GM18868 (cell line): ENCODE data around the gene LAMA3.

ENCODE experiments used
- ATAC-seq: cut with Tn5 transposase; IDR thresholded peaks from one replicate; pipeline ENCODE4 v1.9.1; 2021; ENCODE audit warnings: mild to moderate bottlenecking, moderate library complexity; ENCODE audit not compliant: unreplicated experiment

The LAMA3 gene

GRCh38 chr18:23689031-23689615, at the start of gene LAMA3:
Gene LAMA3 (plus strand): TSS chr18:23689453. CDS start chr18:23689684, 231 bp downstream.
- ATAC-seq = no peak

GRCh38 chr18:23640052-23640451, 49.2 kb upstream of the LAMA3 start:
- no peak for ATAC-seq

GRCh38 chr18:23641143-23641720, 48.0 kb upstream of the LAMA3 start:
- no peak for ATAC-seq

GRCh38 chr18:23641937-23642666, 47.2 kb upstream of the LAMA3 start:
- ATAC-seq = no peak

- ATAC-seq = no peak
Measured at GRCh38 chr18:23643815-23644490, 45.3 kb upstream of the LAMA3 start.

GRCh38 chr18:23645568-23646175, 43.6 kb upstream of the LAMA3 start:
- no peak for ATAC-seq

- no peak for ATAC-seq
Measured at GRCh38 chr18:23646282-23646681, 43.0 kb upstream of the LAMA3 start.

GRCh38 chr18:23648456-23648855, 40.8 kb upstream of the LAMA3 start:
- no peak for ATAC-seq

GRCh38 chr18:23648940-23649607, 40.2 kb upstream of the LAMA3 start:
- ATAC-seq = no peak

GRCh38 chr18:23650968-23651927, 38.0 kb upstream of the LAMA3 start:
- no peak for ATAC-seq

GRCh38 chr18:23652232-23652631, 37.0 kb upstream of the LAMA3 start:
- ATAC-seq = no peak

GRCh38 chr18:23658285-23658684, 31.0 kb upstream of the LAMA3 start:
- no peak for ATAC-seq

GRCh38 chr18:23661735-23662308, 27.4 kb upstream of the LAMA3 start:
- ATAC-seq = no peak

- no peak for ATAC-seq
Measured at GRCh38 chr18:23662309-23663263, 26.7 kb upstream of the LAMA3 start, which contains the start of gene ANKRD29. Gene ANKRD29 (minus strand): TSS chr18:23662911. CDS start chr18:23662730, 181 bp downstream.

- no peak for ATAC-seq
Measured at GRCh38 chr18:23664674-23665073, 24.6 kb upstream of the LAMA3 start.

- ATAC-seq = no peak
Measured at GRCh38 chr18:23667114-23667513, 22.1 kb upstream of the LAMA3 start.

- no peak for ATAC-seq
Measured at GRCh38 chr18:23668731-23669130, 20.5 kb upstream of the LAMA3 start.

GRCh38 chr18:23669202-23669766, 20.0 kb upstream of the LAMA3 start:
- no peak for ATAC-seq
